GM12874 (cell line): ENCODE measurements around the gene MPIG6B.

Source experiments
- TF ChIP-seq, protein P1 (sequence below): IDR thresholded peaks from 2 replicates; pipeline ENCODE4 v1.5.1; 2011; ENCODE audit warnings: low read depth, mild to moderate bottlenecking, control low read depth, low read length, moderate library complexity; ENCODE audit not compliant: insufficient read depth

Gene MPIG6B

DNA sequence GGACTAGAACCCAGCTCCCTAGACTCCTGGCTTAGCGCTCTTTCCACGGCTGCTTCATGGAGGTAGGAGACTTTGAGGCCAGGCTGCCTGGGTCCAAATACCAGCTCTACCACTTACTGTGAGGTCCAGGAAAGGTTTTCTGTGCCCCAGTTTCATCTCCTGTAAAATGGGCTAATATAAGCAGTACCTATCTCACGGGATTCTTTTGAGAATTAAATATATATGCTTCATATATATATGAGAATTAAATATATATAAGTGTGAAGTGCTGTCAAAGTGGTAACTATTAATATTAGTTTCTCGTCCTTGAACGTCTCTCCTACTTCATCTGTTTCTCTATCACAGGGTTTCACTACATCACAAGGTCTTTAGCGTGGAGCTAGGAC lies 32.1 kb upstream of the MPIG6B start:
- TF ChIP-seq, protein P1, sequence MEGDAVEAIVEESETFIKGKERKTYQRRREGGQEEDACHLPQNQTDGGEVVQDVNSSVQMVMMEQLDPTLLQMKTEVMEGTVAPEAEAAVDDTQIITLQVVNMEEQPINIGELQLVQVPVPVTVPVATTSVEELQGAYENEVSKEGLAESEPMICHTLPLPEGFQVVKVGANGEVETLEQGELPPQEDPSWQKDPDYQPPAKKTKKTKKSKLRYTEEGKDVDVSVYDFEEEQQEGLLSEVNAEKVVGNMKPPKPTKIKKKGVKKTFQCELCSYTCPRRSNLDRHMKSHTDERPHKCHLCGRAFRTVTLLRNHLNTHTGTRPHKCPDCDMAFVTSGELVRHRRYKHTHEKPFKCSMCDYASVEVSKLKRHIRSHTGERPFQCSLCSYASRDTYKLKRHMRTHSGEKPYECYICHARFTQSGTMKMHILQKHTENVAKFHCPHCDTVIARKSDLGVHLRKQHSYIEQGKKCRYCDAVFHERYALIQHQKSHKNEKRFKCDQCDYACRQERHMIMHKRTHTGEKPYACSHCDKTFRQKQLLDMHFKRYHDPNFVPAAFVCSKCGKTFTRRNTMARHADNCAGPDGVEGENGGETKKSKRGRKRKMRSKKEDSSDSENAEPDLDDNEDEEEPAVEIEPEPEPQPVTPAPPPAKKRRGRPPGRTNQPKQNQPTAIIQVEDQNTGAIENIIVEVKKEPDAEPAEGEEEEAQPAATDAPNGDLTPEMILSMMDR = no peak

DNA sequence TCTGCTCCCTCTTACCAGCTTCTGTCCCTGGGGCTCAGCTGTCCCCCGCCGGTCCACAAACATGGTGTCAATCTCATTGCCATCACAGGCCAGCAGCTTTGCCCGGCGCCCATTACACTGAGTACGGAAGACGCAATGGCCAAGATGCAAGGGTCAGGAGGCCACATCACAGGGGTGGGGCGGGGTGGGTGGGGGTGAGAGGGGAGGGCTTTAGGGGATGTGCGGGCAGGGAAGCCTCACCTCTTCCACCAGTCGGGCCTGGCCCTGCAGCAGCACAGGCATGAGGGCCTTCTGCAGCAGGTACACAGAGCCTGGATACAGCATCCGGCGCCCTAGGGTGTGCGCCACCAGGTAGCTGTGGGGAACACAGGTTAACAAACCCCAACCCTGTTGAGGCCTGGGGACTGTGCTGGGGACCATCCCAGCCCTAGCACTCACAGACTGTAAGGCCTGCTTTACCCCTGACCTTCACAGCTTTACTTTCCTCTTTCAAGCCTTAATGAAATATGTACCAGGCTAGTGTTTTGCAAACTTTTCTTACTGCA lies 31.5 kb upstream of the MPIG6B start:
- TF ChIP-seq, protein P1 = no peak

DNA sequence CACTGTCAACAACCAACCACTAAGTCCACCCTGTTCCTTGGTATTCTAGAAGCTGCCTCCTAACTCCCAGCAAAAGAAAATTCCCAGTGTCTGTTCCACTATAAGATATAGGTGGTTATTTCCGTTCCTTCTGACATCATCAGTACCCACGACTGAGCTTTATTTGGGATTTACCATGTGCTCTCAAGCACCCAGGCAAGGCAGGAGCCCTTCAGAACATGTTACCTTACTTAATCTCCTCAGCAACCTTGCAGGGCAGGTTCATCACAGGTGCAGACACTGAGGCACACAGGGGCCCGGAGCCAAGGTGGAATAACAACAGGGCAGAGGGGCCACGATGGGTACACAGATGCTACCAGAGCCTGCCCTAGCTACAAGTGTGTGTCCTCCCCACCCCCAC lies 30.8 kb upstream of the MPIG6B start:
- TF ChIP-seq, protein P1 = no peak

DNA sequence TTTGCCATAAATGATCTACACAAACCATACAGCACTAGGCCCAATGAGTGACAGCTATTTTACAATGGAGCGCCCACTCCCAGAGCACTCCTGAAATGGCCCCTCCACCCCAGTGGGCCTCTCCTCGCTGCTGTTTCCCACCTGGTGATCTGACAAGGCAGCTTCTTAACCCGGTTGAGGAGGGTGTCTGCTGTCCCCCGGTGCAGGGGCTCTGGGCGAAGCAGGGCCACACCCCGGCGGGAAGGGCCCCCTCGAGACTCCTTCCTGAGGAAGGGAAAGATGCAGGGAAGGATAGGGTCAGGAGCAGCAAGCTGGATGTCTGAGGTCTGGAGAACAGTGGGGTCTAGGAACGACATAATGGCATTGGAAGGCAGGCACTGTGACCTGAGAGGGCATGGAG lies 30.3 kb upstream of the MPIG6B start:
- TF ChIP-seq, protein P1 = no peak

DNA sequence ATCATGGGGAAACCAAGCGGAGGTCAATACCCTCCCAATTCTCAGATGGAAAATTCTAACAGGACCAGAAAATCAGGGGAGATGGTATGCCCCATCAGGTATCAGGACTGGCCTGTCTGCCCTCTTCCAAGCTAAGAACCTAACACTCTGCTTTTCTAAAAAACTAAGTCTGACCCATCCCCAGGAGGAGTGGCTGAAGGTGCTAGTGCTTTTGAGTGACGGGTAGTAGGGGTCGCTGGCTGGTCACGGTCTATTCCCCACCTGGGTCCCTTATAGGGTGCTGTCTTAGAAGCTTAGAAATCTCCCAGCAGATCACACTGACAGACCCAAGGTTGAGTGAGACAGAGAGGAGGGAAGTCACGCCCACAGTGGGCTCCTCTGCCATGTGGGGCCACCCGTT lies 29.6 kb upstream of the MPIG6B start:
- TF ChIP-seq, protein P1 = no peak

DNA sequence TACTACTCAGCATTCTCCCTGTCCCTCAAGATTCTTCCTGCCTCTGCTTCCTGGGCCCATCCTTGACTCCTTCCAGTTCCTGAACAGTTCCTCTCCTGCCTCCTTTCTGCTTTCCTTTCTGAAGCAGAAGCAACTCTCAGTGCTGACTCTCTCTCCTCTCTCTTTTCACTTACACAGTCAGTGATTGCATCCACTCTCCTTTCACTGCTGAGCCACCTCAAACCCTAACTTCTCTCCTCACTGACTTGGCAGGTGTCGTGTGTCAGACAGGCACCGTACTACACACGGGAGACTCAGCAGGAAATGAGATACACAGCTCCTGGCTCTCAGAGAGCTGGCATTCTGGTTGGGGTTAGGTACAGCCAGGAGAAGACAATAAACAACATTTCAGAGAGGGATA lies 25.6 kb upstream of the MPIG6B start:
- TF ChIP-seq, protein P1 = no peak

DNA sequence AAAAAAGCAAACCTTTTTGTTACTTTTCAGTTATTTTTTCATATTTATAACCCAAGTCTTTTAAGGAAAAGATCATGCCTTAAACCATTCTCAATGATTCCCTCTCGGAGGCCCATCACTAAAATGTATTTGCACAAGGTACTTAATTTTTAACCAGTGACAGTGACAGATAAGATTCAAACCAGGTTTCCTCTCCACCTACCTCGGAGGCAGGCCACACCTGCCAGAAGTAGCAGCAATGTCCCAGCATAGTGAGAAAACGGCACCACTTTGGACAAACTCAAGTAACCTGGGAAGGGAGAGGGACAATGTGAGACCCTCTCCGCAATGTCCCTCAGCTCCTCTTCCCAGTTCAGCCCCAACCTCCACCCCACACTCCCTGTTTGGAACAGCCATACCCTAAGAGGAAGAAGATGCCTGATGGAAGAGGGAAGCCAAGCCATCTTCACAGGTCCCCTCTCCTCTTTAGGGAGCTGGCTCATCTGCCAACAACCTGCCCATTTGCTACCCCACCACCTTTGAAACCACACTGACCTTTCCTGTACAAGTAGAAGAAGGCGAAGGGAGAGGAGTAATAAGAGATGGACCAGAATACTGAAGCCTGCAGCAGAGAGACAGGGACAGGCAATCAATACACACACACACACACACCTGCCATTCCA lies 22.3 kb upstream of the MPIG6B start:
- TF ChIP-seq, protein P1 = no peak
